Measurements from ENCODE around the gene POU2F2.

The POU2F2 gene

DNA sequence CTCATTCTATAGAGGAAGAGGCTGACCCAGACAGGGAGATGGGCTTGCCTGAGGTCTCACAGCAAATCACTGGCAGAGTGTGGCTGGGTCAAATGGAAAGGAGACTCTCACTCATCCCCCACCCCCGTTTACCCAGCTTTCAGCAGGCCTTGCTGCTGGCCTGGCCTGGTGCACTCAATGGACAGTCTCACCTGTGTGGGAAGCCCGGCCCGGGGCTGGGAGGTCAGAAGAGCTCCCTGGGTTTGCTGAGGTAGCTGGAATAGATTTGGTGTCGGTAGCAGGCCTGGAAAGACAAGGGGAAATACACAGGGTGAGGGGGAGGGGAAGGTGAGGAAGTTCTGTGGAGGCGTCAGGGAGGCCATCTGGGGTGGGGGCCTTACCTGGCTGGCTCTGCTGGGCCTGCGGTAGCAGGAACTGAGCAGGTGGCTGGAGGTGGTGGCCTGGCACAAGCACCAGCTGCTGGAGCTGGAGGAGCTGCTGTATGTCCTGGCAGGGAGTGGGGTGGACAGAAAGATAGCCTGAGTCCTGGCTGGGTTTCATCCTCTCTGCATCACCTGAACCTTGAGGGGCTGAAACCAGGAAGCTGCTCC lies 32.8 kb downstream of the POU2F2 start:
- no peak for DNase-seq (ENCODE audit: low read depth)

DNA sequence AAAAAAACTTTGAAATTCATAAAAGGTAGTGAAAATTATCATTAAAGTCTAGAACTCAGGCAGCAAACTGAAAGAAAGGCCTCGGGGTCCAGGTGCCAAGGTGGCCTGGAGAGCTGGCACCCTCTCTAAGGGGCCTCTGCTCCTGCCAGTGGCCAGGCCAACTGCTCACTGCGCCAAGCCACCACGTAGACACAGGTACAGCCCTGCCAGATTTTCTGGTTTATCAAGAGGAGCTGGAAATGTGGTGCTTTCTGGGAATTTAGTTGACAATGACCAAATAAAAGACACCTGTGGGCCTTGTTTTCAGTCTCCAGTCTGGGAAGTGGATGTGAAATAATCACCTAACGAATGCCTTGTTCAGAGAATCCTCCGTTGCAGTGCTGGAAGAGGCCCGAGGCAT lies 33.5 kb downstream of the POU2F2 start:
- no peak for DNase-seq (ENCODE audit: low read depth)

DNA sequence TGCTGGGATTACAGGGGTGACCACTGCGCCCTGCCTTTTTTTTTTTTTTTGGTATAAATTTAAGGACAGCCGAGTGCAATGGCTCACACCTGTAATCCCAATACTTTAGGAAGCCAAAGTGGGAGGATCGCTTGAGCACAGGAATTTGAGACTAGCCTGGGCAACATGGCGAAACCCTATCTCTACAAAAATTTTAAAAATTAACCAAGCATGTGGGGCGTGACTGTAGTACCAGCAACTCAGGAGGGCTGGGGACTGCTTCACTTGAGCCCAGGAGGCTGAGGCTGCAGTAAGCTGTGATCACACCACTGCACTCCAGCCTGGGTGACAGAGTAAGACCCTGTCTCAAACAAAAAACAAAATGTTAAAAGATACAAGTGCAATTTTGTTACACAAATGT lies 34.8 kb downstream of the POU2F2 start:
- DNase-seq (ENCODE audit: low read depth): no peak

DNA sequence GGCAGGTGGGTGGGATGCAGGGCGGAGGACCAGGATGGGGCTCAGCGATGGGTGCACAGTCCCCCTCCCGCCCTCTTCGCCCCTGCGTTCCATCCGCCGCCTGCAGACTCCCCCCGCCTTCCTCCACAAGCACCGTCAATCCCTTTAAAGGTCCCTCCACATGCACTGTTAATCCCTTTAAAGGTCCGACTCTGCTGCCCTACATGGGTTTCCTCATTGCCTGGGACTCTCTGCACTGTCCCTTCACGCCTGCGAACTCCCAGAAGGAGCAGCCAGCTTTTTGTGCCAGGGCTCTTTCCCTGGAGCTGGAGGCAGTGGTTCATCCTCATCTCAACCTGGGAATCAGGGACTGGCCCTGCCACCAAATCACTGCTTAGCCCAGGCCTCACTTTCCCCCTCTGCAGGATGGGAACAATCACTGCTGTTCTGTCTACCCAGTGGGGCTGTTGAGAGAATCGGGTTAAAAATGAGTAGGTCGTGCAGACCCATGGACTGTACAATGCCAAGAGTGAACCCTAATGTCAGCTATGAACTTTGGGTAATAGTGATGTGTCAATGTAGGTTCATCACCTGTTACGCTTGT lies 35.9 kb downstream of the POU2F2 start:
- no peak for DNase-seq (ENCODE audit: low read depth)

DNA sequence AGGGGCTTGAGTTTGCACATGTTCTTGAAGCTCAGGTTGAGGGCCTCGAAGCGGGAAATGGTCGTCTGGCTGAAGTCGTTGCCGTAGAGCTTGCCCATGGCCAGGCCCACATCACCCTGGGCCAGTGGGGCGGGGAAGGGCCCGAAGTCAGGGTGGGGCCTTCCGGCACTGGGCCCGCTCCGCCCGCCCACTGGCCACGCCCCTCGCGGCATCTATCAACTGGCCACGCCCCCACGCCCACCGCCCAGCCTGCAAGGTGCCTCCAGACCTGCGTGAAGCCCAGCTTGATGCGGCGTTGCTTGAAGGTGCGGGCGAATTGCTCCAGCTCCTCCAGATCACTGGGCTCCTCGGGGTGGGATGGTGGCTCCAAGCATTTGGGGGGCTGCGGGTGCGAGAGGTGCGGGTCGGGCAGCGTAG lies 36.4 kb downstream of the POU2F2 start:
- no peak for DNase-seq (ENCODE audit: low read depth)

DNA sequence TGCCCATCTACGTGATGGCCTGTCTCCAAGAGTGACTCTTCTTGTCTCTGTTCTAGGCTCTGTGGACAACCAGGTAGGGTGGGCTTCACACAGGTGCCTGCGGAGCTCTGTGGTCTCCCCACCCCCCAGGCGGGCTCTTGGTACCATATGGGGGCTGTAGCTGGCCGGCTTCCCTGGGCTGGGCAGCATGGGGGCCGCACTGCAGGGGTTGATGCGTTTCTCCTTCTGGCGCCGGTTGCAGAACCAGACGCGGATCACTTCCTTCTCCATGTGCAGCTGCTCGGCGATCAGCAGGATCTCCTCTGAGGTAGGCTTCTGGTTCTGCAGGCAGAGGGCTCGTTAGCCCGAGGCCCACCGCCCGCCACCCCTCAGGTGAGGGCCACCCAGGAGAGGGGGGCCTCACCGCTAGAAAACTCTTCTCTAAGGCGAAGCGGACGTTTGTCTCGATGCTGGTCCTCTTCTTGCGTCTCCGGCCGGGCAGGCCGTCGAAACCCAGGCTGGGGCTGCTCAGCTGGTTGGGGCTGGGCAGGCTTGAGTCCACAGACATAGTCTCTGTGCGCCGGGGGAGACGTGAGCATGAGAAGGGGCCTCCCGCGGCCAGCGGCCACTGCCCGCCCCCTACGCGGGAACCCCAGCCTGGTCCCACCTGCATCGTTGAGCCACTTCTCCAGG lies 37.0 kb downstream of the POU2F2 start:
- DNase-seq (ENCODE audit: low read depth): no peak

DNA sequence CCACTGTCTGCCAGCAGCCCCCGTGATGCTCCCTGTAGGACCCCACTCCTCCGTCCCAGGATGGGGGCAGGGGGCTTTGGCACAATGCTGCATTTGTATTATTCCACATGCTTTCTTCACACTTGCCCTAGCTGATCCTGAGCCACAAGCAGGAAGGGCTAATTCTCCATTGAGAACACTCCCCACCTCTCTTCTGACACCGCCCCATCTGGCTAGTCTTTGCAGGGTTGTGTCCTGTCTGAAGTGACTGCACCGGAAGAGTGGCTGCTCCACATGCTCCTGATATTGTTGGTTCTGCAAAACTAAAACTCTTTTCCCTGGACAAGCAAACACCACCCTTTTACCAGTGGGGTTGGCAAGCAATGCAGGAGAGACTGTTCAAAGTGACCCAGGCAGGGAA lies 38.3 kb downstream of the POU2F2 start:
- no peak for DNase-seq (ENCODE audit: low read depth)

DNA sequence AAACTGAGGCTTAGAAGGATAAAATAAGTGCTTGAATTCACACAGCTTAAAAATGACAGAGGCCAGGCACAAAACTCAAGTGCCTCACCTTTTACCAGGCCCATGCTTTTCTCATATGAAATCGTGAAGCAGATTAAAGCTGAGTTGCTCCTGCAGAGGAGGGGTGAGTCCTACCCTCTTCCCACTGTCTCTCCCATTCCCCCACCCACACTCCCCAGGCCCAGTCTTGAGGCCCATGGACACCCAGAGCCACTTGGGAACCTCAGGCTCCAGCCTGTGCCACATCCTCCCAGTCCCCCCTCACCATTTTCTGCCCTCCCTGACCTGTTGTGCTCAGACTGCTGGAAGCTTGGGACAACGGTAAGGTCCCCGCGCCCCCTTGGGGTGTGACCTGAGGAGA lies 38.7 kb downstream of the POU2F2 start:
- no peak for DNase-seq (ENCODE audit: low read depth)

DNA sequence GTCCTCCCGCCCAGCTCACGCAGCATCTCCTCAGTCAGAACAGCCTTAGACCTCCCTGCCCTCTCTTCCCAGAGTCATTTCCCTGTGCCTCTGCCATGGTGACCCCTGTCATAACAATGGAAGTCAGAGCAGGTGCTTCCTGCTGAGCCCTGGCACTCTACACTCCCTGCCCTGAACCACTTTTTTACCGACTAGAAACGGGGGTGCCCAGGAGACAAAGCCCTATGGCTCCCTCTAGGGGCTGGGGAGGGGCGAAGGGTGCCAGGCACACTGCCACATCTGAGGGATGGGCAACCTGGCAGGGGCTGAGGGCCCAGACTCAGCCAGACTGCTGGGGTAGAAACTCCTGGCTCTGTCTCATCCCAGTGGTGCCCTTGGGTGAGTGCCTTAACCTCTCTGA lies 39.9 kb downstream of the POU2F2 start:
- no peak for DNase-seq (ENCODE audit: low read depth)

DNA sequence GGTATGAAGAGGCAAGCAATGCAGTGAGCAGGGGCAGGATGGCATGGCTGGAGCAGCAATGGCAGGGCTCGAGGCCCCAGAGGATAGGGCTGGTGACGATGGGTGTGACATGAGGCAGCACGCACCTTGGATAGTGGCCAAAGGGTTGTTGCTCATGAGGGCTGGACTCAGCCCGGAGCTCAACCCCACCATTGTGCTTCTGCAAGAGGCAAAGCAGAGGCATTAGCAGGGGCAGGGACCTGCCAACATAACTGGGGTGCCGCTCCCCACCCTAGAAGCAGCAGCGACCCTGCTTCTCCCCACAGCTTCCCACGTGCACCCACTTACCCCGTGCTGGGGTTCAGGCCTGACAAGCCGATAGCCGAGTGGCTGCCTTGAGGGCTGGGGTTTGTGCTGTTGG lies 40.5 kb downstream of the POU2F2 start:
- no peak for DNase-seq (ENCODE audit: low read depth)

DNA sequence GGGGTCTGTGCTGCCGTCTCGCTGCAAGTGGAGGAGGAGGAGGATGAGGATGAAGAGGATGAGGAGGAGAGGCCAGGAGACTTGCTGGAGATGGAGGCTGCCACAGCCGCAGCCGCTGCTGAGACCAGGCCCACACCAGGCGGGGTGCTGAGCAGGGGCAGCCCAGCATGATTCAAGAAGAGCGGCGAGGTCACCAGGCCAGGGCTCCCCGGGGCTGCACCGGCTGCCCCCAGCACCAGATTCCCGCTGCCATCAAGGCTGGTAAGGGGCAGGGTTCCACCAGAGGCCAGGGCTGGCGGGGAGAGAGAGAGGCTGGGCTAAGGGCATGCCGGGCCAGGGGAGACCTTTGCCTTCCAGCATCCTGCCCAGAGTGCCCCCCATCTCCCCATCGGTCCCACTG lies 40.9 kb downstream of the POU2F2 start:
- DNase-seq (ENCODE audit: low read depth): no peak

DNA sequence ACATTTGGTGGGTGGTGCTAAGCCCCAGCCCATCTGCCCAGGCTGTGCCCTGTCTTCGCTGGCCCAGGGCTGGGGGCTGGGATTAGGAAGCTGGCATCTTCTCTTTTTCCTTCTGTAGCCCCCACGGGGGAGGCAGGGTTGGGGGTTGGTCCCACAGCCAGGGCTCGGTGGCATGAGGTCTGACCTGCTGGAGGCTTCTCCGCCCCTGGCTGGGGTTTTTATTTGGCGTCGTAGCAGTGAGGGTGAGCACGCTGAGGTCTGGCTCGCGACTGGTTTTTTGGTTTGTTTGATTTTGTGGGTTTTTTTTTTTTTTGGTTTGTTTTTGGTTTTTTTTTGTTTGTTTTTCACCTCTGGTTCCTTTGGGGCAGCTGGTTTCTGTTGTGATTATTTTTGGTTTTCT lies 41.6 kb downstream of the POU2F2 start:
- DNase-seq (ENCODE audit: low read depth): no peak

DNA sequence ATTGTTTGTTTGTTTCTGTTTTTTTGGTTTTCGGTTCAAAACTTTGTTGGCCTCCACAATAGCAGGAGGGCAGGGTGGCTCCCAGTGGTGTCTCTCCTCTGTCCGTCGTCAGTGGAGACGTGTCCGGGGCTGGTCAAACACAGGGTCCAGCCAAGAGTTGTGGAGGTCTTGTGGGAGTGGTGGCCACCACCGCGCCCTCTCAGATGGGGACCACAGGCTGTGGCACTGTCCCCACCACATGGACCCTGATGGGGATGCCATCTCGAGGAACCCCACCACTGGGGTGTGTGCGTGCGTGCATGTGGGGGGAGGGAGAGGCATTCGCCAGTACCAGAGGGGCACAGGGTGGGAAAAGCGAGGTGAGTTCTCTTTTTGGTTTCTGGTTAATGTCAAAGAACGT lies 42.5 kb downstream of the POU2F2 start:
- no peak for DNase-seq (ENCODE audit: low read depth)

DNA sequence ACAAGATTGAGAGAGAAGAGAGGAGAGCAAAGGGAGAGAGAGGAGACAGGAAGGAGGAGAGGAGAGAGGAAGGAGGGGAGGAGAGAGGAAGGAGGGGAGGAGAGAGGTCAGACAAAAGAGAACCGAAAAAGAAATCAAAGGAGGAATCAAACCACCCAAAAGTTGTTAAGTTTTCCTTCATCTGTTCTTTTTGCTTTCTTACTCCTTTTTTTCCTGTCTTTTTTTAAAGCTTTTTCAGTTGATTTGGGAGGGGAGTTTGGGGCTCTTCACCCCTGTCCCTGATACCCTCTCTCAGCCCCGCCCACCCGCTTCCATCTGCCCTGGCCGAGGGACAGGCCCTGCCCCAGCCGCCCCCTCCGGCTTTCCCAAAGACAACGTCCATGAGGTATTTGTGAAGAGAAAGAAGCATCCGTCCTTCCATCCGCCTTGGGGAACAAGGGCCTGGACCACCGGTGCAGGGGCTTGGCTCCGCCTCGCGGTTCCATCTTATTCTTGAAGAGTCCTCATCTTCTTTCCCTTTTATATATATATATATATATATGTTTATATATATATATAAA lies 43.0 kb downstream of the POU2F2 start:
- DNase-seq (ENCODE audit: low read depth): no peak

DNA sequence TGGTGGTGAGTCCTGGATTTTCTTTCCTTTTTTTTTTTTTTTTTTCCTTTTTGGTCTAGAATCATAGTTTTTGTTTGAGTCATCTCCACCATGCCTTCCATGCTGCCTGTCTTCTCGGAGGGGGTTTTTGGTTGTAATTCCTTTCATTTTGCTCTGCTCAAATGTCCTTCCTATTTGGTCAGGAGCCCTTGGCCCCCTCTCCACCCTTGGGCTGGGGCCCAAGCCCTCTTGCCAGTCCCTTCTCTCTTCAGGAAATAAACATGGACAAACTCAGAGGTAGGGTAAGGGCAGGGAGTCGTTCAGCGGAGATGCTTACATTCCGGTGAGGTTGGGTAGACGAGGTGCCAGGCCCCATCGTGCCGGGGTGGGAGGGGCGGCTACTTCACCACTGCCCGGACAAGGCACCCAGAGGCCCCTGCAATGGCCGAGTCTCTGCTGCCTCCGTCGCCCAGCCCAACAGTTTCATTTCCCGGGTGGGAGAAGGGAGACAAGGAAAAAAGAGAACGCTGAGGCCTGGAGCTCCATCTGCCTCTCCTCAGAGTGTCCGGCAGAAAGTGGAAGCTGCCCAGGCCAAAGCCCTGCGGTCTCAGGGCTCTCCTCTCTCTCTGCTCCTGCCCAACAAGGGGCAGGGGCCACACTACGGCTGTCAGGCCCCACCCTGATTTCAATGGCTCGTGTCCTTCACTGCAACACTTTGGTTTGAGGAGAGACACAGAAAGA lies 43.6 kb downstream of the POU2F2 start:
- no peak for DNase-seq (ENCODE audit: low read depth)

DNA sequence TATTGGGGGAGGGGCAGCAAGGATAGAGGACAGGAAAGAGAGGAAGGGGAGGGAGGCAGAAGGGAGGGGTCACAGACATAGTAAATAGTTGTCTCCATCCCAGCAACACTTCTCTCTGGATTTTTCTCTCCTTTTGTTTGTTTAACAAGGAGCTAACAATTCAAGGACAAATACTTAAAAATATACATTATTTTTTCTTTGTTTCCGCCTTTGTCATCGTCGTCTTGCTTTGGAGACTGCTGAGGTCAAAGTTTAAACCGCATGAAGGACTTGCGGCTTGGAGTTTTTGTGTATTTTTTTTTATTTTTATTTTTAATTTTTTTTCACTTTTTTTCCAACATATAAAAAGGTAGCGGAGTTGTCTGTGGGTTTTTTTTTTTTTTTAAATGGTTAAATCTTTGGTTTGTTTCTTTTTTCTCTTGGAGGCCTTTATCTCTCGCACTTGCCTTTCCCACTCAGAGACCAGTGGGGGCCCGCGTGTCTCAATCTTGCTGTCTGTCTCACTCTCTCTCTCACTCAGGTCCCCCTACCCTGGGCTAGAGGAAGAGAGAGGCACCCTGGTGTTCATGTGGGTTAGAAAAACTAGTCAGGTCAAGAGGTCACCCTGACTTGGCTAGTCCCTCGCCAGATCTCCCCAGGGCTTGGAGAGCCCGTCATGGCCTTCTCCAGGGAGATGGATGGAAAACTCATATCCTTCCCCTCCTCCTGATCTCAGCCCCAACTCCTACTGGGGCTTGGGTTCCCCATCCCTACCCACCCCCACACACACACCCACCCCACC lies 45.3 kb downstream of the POU2F2 start:
- no peak for DNase-seq (ENCODE audit: low read depth)

DNA sequence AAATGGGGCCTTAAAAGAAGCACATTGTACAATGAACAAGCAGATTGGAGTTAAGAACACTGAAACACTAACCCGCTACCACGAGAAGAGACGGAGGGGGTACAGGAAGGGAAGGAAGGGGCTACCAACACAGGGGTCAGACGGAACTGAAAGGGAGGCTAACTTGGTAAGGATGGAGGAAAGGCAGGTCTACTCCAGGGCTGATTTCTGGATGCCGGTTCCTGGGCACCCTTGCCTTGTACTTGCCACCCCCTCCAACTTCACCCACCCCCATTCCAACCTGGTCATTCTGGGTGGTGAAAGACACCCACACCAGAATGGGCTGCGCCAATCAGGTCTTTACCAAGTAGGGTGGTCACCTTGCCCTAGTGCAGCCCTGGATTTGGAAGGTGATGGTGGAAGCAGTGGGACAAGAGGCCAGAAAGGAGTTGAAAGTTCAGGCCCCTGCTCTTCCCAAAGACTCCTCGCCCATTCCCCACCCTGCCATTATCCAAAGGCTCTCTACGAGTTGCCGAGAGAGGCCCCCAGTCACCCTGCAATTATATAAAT lies 46.0 kb downstream of the POU2F2 start:
- DNase-seq (ENCODE audit: low read depth): no peak

DNA sequence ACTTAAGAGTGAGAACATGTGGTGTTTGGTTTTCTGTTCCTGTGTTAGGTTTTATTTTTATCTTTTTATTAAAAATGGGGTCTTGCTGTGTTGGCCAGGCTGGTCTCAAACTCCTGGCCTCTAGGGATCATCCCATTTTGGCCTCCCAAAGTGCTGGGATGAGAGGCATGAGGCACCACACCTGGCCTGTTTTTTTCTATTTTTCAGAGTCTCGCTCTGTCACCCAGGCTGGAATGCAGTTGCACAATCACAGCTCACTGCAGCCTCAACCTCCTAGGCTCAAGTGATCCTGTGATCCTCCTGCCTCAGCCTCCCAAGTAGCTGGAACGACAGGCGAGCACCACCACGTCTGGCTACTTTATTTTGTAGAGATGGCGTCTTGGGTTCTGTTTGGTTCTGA lies 48.7 kb downstream of the POU2F2 start:
- no peak for DNase-seq (ENCODE audit: low read depth)

DNA sequence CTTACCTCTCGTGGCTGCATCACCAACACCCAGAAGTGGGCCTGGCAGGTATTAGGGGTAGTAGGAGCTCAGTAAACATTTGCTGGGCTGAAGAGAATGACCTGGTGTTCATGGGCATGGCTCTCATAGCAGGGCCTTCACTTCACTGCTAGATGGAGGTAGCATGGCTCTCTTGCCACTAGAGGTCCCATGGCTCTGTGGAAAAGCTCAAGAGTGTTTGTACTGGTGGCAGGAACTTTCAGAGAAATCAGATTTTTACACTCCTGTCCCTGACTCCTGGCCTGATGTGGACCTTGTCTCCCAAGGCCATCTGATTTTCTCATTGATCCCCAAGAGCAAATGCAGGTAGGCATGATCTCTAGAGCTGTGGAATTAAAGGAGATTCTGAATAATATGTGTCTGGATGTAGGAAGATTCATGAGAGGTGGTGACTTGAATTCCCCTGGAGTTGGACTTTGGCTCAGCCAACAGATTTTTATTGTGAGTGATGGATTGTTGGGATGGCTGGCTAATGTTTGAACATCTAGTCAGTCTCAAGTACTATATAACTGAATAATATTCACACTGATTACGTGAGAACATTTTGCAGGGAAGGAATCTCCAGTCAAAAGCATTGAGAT lies 50.6 kb downstream of the POU2F2 start:
- DNase-seq (ENCODE audit: low read depth): no peak

DNA sequence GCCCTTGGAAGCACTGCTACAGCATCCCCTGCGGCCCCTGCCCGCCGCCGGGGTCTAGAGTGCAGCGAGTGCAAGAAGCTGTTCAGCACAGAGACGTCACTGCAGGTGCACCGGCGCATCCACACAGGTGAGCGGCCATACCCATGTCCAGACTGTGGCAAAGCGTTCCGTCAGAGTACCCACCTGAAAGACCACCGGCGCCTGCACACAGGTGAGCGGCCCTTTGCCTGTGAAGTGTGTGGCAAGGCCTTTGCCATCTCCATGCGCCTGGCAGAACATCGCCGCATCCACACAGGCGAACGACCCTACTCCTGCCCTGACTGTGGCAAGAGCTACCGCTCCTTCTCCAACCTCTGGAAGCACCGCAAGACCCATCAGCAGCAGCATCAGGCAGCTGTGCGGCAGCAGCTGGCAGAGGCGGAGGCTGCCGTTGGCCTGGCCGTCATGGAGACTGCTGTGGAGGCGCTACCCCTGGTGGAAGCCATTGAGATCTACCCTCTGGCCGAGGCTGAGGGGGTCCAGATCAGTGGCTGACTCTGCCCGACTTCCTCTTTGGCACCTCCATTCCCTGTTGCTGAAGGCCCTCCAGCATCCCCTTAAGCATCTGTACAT lies 51.4 kb downstream of the POU2F2 start:
- no peak for DNase-seq (ENCODE audit: low read depth)

Measured in stimulated activated CD8-positive, alpha-beta memory T cell treated with anti-CD3 and anti-CD28 coated beads, Interleukin-7, amount 100 ng/mL, for 24 hours (primary cell).